Right atrium auricular region (tissue), 2 donors: ENCODE measurements around the gene CCDC30. TPM values are rescaled to one million over a fixed set of nuclear protein-coding genes. Genes with fewer than 3 reads are reported as not detected.

Experiments
- DNase-seq: peaks from one replicate; pipeline ENCODE4 v3.0.0-alpha.2; 2019; ENCODE audit warnings: low spot score
- H3K27ac ChIP-seq, 2 donors: fragments of 200-600 bp; sonication (generic); 1 replicate in 1 of 2; 2 replicates in 1 of 2; pipeline ENCODE4 v1.5.1; 2016 to 2019
- H3K27me3 ChIP-seq, 2 donors: fragments of 200-600 bp; sonication (generic); one replicate each; pipeline versions ENCODE4 v1.5.1 to v1.6.0; 2017 to 2019
- H3K36me3 ChIP-seq: fragments of 200-600 bp; sonication (generic); one replicate; pipeline ENCODE4 v1.5.1; 2016
- H3K4me1 ChIP-seq, 2 donors: fragments of 200-600 bp; sonication (generic); one replicate each; pipeline versions ENCODE4 v1.5.1 to v1.6.0; 2017 to 2019
- H3K4me3 ChIP-seq, 2 donors: fragments of 200-600 bp; sonication (generic); 1 replicate in 1 of 2; 2 replicates in 1 of 2; pipeline ENCODE4 v1.5.1; 2017 to 2019; ENCODE audit warnings: mild to moderate bottlenecking in 1 of 2, moderate library complexity in 1 of 2
- H3K9me3 ChIP-seq, 2 donors: fragments of 200-600 bp; sonication (generic); one replicate each; pipeline ENCODE4 v1.5.1; 2019
- total RNA-seq, 2 donors: library from RNA; depleted of rRNA; stranded (reverse); fragments of >200 nt; gene quantifications; one replicate each; pipeline ENCODE4 v1.1.0, GENCODE V29; 2016
- TF ChIP-seq, protein P1 (sequence below), 2 donors: fragments of 200-600 bp; sonication (generic); IDR thresholded peaks; one replicate each; pipeline ENCODE4 v1.5.1; 2019; ENCODE audit warnings: antibody characterized with exemption in 2 of 2

The CCDC30 gene
- total RNA-seq, 2 donors from 2014 or later: 0.47 to 0.63 TPM

DNA sequence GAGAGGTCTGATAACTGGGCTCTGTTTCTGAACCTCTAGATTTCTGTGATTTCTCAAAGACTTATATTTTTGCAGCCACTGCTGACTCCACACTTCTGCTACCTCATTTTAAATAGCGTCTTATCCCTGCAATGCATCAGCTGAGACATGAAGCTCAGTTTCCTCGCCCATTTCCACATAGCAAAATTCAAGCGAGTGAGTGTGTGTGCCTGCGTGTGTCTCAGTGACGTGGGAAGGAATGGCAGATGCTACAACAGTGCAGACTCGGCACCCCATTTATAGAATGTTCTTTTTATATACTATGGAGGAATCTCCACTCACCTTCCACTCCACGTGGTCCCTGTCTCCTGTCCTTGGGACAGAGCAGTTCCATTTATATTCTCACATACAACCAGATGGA is 43.0 kb upstream of the CCDC30 start:
- TF ChIP-seq, protein P1, sequence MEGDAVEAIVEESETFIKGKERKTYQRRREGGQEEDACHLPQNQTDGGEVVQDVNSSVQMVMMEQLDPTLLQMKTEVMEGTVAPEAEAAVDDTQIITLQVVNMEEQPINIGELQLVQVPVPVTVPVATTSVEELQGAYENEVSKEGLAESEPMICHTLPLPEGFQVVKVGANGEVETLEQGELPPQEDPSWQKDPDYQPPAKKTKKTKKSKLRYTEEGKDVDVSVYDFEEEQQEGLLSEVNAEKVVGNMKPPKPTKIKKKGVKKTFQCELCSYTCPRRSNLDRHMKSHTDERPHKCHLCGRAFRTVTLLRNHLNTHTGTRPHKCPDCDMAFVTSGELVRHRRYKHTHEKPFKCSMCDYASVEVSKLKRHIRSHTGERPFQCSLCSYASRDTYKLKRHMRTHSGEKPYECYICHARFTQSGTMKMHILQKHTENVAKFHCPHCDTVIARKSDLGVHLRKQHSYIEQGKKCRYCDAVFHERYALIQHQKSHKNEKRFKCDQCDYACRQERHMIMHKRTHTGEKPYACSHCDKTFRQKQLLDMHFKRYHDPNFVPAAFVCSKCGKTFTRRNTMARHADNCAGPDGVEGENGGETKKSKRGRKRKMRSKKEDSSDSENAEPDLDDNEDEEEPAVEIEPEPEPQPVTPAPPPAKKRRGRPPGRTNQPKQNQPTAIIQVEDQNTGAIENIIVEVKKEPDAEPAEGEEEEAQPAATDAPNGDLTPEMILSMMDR (IDR thresholded peaks at IDR 0.05): no peak
- no peak overlapping the region for H3K4me3 ChIP-seq
- H3K9me3 ChIP-seq: no peaks in the 10 kb centered on the region
- no peaks in the 10 kb centered on the region for H3K36me3 ChIP-seq
- no peaks in the 10 kb centered on the region for H3K27me3 ChIP-seq
- H3K27ac ChIP-seq: peak overlapping the region; percentile 29 to 69
- peaks cover 0 to 28% of the 10 kb centered on the region in 2 donors for H3K4me1 ChIP-seq
- no peak for DNase-seq

DNA sequence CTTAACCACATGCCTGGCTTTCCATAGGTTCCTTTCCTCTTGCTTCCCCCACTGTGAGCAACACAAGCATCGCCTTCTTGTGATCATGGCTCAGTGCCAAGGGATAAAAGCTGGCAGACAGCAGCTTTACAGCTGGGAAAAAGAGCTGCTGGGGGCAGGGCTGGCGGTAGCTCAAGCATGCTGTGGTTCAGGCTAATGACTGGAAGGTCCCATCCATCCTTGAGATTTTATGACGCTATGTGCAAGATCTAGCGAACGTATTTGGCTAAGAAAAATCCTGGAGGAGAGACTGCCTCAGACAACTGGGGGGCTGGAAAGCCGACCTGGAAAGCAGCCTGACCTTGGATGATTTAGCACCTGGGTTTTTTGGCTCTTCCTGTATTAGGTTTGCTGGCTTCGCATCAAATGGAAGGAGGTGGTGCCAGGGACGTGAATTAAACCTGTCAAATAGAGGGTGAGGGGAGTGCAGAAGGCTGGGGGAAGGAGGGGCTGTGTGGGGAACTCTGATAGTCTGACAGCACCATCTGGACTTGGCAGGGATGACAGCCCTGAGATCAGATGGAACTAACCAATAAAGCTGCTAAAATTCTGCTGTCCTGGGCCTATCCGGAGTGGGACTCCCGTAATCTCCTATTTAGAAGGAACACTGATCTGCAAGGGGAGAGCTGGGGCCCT is 42.0 kb upstream of the CCDC30 start:
- no peak overlapping the region for H3K4me3 ChIP-seq

DNA sequence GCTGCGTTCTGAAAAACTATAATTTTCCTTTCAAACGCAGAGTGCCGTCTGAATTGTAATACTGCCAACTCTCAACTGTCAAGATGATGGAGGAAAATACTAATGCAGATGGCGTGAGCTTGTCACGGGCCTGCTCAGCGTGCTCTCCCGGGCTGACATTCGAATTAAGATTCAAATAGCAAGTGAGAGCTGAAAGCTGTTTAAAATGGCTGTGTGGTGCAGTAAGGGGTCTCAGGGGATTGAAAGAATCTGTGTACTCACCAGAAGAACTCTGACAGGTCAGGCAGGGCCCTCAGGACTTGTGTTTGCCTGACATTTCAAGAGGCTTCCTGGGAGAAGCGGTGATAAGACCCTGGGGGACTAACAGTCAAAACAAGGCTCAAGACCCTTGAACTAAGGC is 40.3 kb upstream of the CCDC30 start:
- Histone ChIP-seq H3K9me3 (no peaks in the 10 kb centered on the region), H3K4me1 (peaks cover 0 to 28% of the 10 kb centered on the region in 2 donors), H3K27me3 (no peaks in the 10 kb centered on the region), H3K4me3 (no peak overlapping the region), H3K27ac (no peak overlapping the region), H3K36me3 (no peaks in the 10 kb centered on the region)
- TF ChIP-seq, protein P1 (IDR thresholded peaks at IDR 0.05): no peak
- no peak for DNase-seq

More for the DNA sequence above, 42.0 kb upstream of the CCDC30 start:
- DNase-seq: no peak
- H3K9me3 ChIP-seq: no peaks in the 10 kb centered on the region
- TF ChIP-seq, protein P1 (IDR thresholded peaks at IDR 0.05): no peak
- no peaks in the 10 kb centered on the region for H3K36me3 ChIP-seq
- no peaks in the 10 kb centered on the region for H3K27me3 ChIP-seq
- H3K27ac ChIP-seq: peak overlapping the region; percentile 46 to 69
- H3K4me1 ChIP-seq: peaks cover 0 to 28% of the 10 kb centered on the region in 2 donors

DNA sequence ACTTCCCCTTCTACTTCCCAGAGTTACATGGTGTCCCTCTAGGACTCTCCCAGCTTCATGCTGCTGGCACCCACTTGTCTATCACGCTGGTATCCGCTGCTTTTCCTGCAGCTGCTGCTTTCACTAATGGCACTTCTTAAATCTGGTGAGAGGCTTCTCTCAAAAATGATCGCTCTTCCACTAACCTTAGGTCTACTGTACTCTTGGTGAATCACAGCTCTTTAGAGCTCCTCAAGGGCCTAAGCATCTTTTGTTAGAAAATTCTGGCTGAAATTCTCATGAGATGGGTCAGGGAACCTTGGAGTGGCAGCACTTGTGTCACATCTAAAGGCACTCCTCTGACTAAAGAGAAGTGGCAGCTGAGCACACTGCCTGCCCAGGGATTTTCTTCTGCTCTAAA is 39.4 kb upstream of the CCDC30 start:
- Histone ChIP-seq H3K36me3 (no peaks in the 10 kb centered on the region), H3K9me3 (no peaks in the 10 kb centered on the region), H3K27ac (no peak overlapping the region), H3K4me1 (peaks cover 0 to 28% of the 10 kb centered on the region in 2 donors), H3K27me3 (no peaks in the 10 kb centered on the region), H3K4me3 (no peak overlapping the region)
- TF ChIP-seq, protein P1 (IDR thresholded peaks at IDR 0.05): no peak
- DNase-seq: no peak

DNA sequence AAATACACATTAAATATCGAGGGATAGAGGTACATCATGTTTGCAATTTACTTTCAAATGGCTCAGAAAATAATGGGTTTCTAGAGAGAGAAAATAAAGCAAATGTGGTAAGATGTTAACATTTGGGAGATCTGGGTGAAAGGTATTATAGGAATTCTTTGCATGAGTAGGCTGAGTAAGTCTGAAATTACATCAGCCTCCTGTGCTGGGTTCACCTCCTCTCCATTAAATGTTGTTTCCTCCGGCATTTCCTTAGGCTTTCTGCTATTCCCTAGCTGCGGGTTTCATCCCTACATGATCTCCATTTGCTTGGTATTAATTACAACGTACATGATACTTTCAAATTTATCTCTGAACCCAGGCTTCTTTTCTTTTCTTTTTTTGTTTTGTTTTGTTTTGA is 38.9 kb upstream of the CCDC30 start:
- TF ChIP-seq, protein P1 (IDR thresholded peaks at IDR 0.05): no peak
- Histone ChIP-seq H3K9me3 (no peaks in the 10 kb centered on the region), H3K4me1 (peaks cover 0 to 27% of the 10 kb centered on the region in 2 donors), H3K4me3 (no peak overlapping the region), H3K27me3 (no peaks in the 10 kb centered on the region), H3K27ac (no peak overlapping the region), H3K36me3 (no peaks in the 10 kb centered on the region)
- DNase-seq: no peak

DNA sequence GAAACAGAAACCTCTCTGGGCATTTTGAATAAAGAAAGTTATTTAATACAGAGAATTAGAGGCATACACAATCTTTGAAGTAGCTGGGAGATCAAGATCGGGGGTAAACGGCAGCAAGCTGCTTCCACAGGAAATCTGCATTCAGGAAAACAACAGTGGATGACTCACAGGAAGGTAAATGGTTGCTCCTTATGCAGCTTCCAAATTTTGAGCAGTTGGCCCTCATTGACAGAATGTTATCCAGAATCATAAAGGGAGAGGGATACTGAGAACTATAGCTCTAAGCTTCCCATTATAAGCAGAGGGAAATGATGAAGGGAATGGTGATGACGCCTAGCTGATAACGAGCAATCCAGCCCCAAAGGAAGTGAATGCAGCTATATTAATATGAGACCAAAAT is 35.8 kb upstream of the CCDC30 start:
- TF ChIP-seq, protein P1 (IDR thresholded peaks at IDR 0.05): no peak
- Histone ChIP-seq H3K36me3 (no peaks in the 10 kb centered on the region), H3K9me3 (no peaks in the 10 kb centered on the region), H3K27me3 (no peaks in the 10 kb centered on the region), H3K4me3 (no peak overlapping the region), H3K4me1 (no peaks in the 10 kb centered on the region), H3K27ac (no peak overlapping the region)
- DNase-seq: no peak
